ENCODE results near the gene CHRNB1. TPM values are rescaled to one million over a fixed set of nuclear protein-coding genes. Genes with fewer than 3 reads are reported as not detected.
"Not testable (repeated sequence)": the region's sequence is repeated elsewhere in the genome, so short reads cannot be mapped to it uniquely, and the experiment has no call there.

The CHRNB1 gene
- total RNA-seq, 2 experiments from 2014 or later: 10.4 to 13.1 TPM

- peak; percentile 77 for DNase-seq
- Mint-ChIP-seq H3K4me3 (peak overlapping the region; percentile 82), H3K27me3 (no peaks in the 10 kb centered on the region), H3K4me1 (peaks cover 61% of the 10 kb centered on the region), H3K27ac (peak overlapping the region; percentile 84), H3K36me3 (peaks cover 3% of the 10 kb centered on the region), H3K9me3 (ENCODE audit: low read depth) (no peaks in the 10 kb centered on the region)
- peak; percentile 35 for ATAC-seq
- CTCF ChIA-PET: interaction anchor here (1.0 to 3.6 kb wide), 9 partner anchors 8 to 106 kb away, joined by 3 to 21 read pairs (median 5); partner anchors contain the start of genes FGF11 and SENP3
Observed at GRCh38 chr17:7478276-7479212, 33.7 kb downstream of the CHRNB1 start.

- peaks cover 3% of the 10 kb centered on the region for H3K36me3 Mint-ChIP-seq
- DNase-seq (peak; percentile 69), ATAC-seq (peak; percentile 13)
- CTCF ChIA-PET: interaction anchor here (0.5 to 3.6 kb wide), 10 partner anchors 9 to 494 kb away, joined by 3 to 21 read pairs (median 3); partner anchors contain the start of genes FGF11 and TP53
- peak within 1 kb of the TSS; percentile 93 for H3K4me3 Mint-ChIP-seq
- H3K27me3 Mint-ChIP-seq: no peaks in the 10 kb centered on the region
- H3K4me1 Mint-ChIP-seq: peaks cover 62% of the 10 kb centered on the region
- no peaks in the 10 kb centered on the region for H3K9me3 Mint-ChIP-seq (ENCODE audit: low read depth)
- H3K27ac Mint-ChIP-seq: peak within 1 kb of the TSS; percentile 93
Observed at GRCh38 chr17:7479213-7480088, 34.6 kb downstream of the CHRNB1 start, which contains the start of gene ZBTB4. TSS of gene ZBTB4 (minus strand) at chr17:7479631. CDS start at chr17:7466801, 12,830 bp downstream.

GRCh38 chr17:7480089-7480384, 35.2 kb downstream of the CHRNB1 start:
- ATAC-seq: no peak
- Mint-ChIP-seq H3K9me3 (ENCODE audit: low read depth) (no peaks in the 10 kb centered on the region), H3K27me3 (no peaks in the 10 kb centered on the region), H3K27ac (peak overlapping the region; percentile 93), H3K36me3 (peaks cover 5% of the 10 kb centered on the region), H3K4me3 (peak overlapping the region; percentile 93), H3K4me1 (peaks cover 63% of the 10 kb centered on the region)
- CTCF ChIA-PET: interaction anchor here (0.5 to 3.6 kb wide), 8 partner anchors 9 to 494 kb away, joined by 3 to 21 read pairs (median 3); partner anchors contain the start of gene TP53
- no peak for DNase-seq

GRCh38 chr17:7481275-7481674, 36.4 kb downstream of the CHRNB1 start, which contains the start of gene SLC35G6:
TSS of gene SLC35G6 (plus strand) at chr17:7481446. CDS start at chr17:7481517, 71 bp downstream.
- Mint-ChIP-seq H3K4me3 (peak within 1 kb of the TSS; percentile 93), H3K27ac (peak within 1 kb of the TSS; percentile 100), H3K36me3 (peaks cover 14% of the 10 kb centered on the region), H3K4me1 (peaks cover 66% of the 10 kb centered on the region)
- CTCF ChIA-PET: interaction anchor here (3.6 kb wide), 1 partner anchor 45 kb away, joined by 21 read pairs; no protein-coding TSS in a partner anchor
- H3K9me3 Mint-ChIP-seq (ENCODE audit: low read depth); DNase-seq; ATAC-seq; H3K27me3 Mint-ChIP-seq: not testable (repeated sequence)

- not testable (repeated sequence) for DNase-seq; H3K9me3 Mint-ChIP-seq (ENCODE audit: low read depth); ATAC-seq; H3K27me3 Mint-ChIP-seq
- peaks cover 19% of the 10 kb centered on the region for H3K36me3 Mint-ChIP-seq
- H3K4me1 Mint-ChIP-seq: peaks cover 66% of the 10 kb centered on the region
- H3K4me3 Mint-ChIP-seq: peak overlapping the region; percentile 90
- CTCF ChIA-PET: interaction anchor here (3.6 kb wide), 1 partner anchor 45 kb away, joined by 21 read pairs; no protein-coding TSS in a partner anchor
- H3K27ac Mint-ChIP-seq: peak overlapping the region; percentile 100
Observed at GRCh38 chr17:7481842-7482741, 37.2 kb downstream of the CHRNB1 start.

GRCh38 chr17:7482742-7483088, 37.9 kb downstream of the CHRNB1 start:
- ATAC-seq; H3K27me3 Mint-ChIP-seq; CTCF ChIA-PET; DNase-seq; H3K9me3 Mint-ChIP-seq (ENCODE audit: low read depth): not testable (repeated sequence)
- peaks cover 66% of the 10 kb centered on the region for H3K4me1 Mint-ChIP-seq
- peak overlapping the region; percentile 90 for H3K4me3 Mint-ChIP-seq
- peaks cover 24% of the 10 kb centered on the region for H3K36me3 Mint-ChIP-seq
- H3K27ac Mint-ChIP-seq: peak overlapping the region; percentile 100

GRCh38 chr17:7483255-7484066, 38.6 kb downstream of the CHRNB1 start:
- Mint-ChIP-seq H3K4me3 (peak overlapping the region; percentile 90), H3K27me3 (no peaks in the 10 kb centered on the region)
- CTCF ChIA-PET: interaction anchor here (1.0 to 2.6 kb wide), 5 partner anchors 27 to 204 kb away, joined by 3 to 8 read pairs (median 4); partner anchors contain the start of genes TMEM102, TP53 and WRAP53

GRCh38 chr17:7484067-7484918, 39.4 kb downstream of the CHRNB1 start, which contains the start of gene POLR2A:
TSS of gene POLR2A (plus strand) at chr17:7484366.
- Mint-ChIP-seq H3K36me3 (peaks cover 30% of the 10 kb centered on the region), H3K4me3 (peak within 1 kb of the TSS; percentile 90), H3K9me3 (ENCODE audit: low read depth) (no peaks in the 10 kb centered on the region), H3K27ac (peak within 1 kb of the TSS; percentile 100), H3K4me1 (peaks cover 67% of the 10 kb centered on the region), H3K27me3 (no peaks in the 10 kb centered on the region)
- ATAC-seq (peak; percentile 69), DNase-seq (peak; percentile 98)
- CTCF ChIA-PET: interaction anchor here (1.0 to 3.9 kb wide), 7 partner anchors 27 to 203 kb away, joined by 3 to 41 read pairs (median 4); partner anchors contain the start of genes FGF11, TMEM102, TP53 and WRAP53

More at GRCh38 chr17:7483255-7484066, 38.6 kb downstream of the CHRNB1 start:
- peak overlapping the region; percentile 100 for H3K27ac Mint-ChIP-seq
- H3K4me1 Mint-ChIP-seq: peaks cover 63% of the 10 kb centered on the region
- peaks cover 26% of the 10 kb centered on the region for H3K36me3 Mint-ChIP-seq
- ATAC-seq: peak; percentile 59
- peak; percentile 97 for DNase-seq
- no peaks in the 10 kb centered on the region for H3K9me3 Mint-ChIP-seq (ENCODE audit: low read depth)

GRCh38 chr17:7484919-7485377, 40.1 kb downstream of the CHRNB1 start:
- Mint-ChIP-seq H3K36me3 (peaks cover 29% of the 10 kb centered on the region), H3K4me3 (peak overlapping the region; percentile 90), H3K9me3 (ENCODE audit: low read depth) (no peaks in the 10 kb centered on the region), H3K4me1 (peaks cover 70% of the 10 kb centered on the region), H3K27me3 (no peaks in the 10 kb centered on the region), H3K27ac (peak overlapping the region; percentile 100)
- ATAC-seq (no peak), DNase-seq (no peak)
- CTCF ChIA-PET: interaction anchor here (1.2 to 3.9 kb wide), 8 partner anchors 27 to 202 kb away, joined by 3 to 41 read pairs (median 8); partner anchors contain the start of genes FGF11, SENP3, TMEM102 and TP53

GRCh38 chr17:7486181-7486580, 41.3 kb downstream of the CHRNB1 start:
- CTCF ChIA-PET: interaction anchor here (0.7 to 3.9 kb wide), 8 partner anchors 10 to 130 kb away, joined by 3 to 41 read pairs (median 7); partner anchors contain the start of genes FGF11, SENP3 and TMEM102
- peak overlapping the region; percentile 74 for H3K27ac Mint-ChIP-seq
- DNase-seq (no peak), ATAC-seq (no peak)
- H3K27me3 Mint-ChIP-seq: no peaks in the 10 kb centered on the region
- H3K9me3 Mint-ChIP-seq (ENCODE audit: low read depth): no peaks in the 10 kb centered on the region
- H3K36me3 Mint-ChIP-seq: peaks cover 34% of the 10 kb centered on the region
- H3K4me3 Mint-ChIP-seq: peak overlapping the region; percentile 90
- H3K4me1 Mint-ChIP-seq: peaks cover 67% of the 10 kb centered on the region

Measured in activated CD8-positive, alpha-beta memory T cell treated with anti-CD3 and anti-CD28 coated beads, Interleukin-2, amount 10 ng/mL, durations not matched to agents 7 days and 5 days (primary cell).